HG02970 (cell line): ENCODE data around the gene PPP2R2D.

Experiments
- ATAC-seq: cut with Tn5 transposase; IDR thresholded peaks from one replicate; pipeline ENCODE4 v1.9.1; 2021; ENCODE audit warnings: mild to moderate bottlenecking, moderate library complexity, moderate number of reproducible peaks; ENCODE audit not compliant: unreplicated experiment, low FRiP score

Gene PPP2R2D

DNA sequence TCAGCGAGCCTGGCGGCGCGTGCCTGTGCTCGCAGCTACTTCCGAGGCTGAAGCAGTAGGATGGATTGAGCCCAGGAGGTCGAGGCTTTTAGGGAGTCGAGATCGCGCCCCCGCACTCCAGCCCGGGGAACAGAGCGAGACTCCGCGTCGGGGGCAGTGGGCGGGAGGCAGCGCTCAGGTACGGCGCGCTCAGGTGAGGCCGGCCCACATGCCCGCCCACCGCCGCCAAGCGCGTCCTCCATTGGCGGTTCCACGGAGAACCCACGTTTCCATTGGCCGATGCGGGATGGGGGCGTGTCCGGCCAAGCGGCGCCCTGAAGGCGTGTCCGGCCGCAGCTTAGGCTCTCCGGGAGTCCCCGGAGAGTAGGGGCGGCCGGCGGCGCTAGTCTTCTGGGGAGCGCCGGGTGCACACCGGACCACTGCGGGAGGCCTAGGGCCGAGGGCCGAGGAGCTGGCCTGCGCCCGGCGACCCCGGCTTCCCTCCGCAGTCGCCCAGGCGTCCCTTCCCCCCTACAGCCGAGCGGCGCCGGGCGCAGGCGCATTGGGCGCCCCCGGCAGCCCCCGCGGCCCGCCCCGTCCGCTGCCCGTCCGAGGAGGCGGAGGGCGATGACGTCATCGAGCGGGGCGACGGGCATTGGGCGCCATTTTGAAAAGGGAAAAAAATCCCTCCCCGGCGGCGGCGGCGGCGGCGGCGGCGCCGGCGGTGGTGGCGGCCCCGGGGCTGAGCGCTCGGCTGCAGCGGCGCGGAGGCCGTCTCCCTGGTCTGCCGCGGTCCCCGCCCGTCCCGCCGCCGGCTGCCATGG, at the start of gene PPP2R2D:
Gene PPP2R2D (plus strand): TSS at position 659 of the 803 bp plus-strand sequence. CDS start 141 bp downstream, at position 800.
- peak; percentile 89 for ATAC-seq

GRCh38 chr10:131851346-131851745, 49.5 kb upstream of the PPP2R2D start:
- no peak for ATAC-seq

- ATAC-seq = no peak
Observed at GRCh38 chr10:131852176-131852822, 48.5 kb upstream of the PPP2R2D start.

DNA sequence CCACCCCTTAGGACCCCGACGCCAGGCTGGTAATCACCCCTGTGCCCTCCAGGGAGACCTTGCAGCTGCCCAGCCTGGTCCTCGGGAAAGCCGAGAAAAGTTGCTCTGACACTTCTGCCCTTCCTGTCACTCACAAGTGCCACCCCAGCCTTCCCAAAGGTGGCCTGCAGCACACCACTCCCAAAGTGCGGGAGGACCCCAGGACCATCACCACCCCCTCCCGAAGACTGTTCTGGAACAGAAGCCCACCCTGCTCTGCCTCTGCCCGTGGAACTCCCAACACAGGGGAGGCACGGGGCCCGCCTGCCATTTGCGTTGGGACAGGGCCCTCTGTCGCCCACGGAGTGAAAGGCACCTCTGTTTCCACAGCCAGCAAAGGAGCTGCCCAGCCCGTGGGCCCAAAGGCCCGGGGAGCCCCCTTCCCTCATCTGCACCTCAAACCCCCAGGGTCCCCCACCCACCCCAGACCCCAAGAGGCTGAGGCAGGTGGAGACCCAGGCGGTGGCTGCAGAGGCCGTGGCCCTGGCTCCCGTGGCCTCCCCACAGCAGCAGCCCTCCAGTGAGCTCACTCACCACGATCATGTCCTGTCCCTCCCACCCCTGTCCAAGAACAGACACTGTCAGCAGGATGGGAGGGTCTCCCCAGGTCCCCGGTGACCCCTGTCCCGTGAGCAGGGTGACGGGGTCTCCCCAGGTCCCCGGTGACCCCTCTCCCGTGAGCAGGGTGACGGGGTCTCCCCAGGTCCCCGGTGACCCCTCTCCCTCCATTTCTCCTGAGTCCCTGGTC, 47.8 kb upstream of the PPP2R2D start:
- ATAC-seq = no peak

DNA sequence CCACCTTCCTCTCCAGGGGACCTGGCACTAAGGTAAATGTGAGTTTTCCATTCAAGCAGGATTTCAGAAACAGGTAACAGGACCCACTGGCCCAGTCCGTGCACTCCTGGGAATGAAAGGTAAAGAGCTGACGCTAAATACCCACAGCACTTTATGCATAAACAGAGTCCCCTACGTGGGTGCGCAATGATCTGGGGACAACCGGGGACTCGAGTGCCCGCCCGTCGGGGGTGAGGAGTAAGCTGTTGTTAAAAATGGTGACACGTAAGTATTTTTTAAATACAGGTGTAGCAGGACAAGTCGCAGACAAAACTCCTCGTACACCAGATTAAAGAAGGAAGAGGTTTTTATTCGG, 47.2 kb upstream of the PPP2R2D start:
- ATAC-seq = no peak

DNA sequence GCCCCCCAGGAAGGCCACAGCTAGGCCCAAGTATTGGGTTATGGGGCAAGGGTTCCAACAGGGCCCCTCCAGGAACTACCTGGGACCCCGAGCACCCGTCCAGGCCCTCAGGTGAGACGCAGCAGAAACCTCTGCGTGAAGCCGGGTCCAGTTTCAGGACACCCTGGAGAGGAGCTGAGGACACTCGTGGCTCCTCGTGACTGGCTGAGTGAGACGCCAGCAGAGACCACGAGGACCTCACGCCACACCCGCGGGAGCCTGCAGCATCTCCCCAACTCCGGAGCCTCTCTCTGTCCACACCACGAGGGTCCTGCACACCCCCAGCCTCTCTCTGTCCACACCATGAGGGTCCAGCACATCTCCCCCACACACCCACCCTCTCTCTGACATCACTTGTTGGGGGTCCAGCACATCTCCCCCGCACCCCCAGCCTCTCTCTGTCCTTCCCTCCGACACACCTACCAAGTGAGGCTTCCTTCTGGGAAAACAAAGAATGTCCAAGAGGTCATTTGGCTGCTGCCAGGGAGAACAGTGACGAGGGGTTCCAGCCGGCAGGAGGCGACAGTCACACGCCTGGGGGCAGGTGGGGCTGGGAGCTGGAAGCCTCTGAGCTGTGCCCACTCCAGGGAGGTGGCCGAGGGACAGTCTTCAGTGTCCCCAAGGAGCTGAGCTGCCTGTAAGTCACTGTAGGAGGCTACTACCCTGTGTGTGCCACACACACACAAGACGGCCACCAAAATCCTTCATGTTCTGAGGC, 46.1 kb upstream of the PPP2R2D start:
- ATAC-seq = no peak

DNA sequence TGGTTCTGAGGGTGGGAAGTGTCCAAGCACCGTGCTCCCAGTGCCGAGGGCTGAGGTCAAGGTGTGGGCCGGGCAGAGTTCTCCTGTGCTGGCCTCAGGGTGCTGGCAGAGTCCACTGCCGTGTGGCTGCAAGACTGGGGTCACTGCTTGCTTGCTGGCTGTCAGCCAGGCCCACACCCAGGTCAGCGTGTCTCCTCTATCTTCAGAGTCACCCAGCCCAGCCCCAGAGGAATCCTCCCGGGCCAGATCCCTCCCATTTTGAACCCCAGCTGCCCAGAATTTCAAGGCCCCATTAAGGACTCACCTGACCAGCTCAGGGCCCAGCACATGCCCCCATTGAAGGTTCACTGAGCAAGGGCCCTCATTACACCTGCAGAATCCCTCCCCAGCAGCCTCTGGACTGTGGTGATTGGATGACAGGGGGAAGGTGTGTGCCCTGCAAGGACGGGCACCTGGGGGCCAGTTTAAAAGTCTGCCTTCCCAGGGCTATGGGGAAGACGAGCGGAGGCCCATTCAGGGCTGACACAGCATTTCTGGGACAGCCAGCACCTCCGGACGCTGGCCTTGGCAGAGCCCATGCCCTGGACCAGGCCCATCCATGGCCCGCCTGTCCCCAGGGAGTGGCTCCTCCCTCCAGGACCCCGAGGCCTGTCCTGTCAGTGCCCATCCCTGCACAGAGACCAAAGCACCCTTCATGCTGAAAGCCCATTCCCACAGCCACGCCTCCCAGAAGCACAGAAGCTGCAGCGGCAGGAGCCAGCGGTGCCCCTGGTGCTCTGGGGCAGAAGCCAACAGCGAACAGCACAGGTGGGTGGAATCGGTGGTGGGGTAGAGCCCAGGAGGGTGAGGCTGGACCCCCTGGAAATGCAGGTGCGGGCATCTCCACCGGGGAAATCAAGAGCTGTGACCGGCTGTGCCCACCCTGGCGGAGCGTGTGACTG, 45.1 kb upstream of the PPP2R2D start:
- ATAC-seq = no peak

DNA sequence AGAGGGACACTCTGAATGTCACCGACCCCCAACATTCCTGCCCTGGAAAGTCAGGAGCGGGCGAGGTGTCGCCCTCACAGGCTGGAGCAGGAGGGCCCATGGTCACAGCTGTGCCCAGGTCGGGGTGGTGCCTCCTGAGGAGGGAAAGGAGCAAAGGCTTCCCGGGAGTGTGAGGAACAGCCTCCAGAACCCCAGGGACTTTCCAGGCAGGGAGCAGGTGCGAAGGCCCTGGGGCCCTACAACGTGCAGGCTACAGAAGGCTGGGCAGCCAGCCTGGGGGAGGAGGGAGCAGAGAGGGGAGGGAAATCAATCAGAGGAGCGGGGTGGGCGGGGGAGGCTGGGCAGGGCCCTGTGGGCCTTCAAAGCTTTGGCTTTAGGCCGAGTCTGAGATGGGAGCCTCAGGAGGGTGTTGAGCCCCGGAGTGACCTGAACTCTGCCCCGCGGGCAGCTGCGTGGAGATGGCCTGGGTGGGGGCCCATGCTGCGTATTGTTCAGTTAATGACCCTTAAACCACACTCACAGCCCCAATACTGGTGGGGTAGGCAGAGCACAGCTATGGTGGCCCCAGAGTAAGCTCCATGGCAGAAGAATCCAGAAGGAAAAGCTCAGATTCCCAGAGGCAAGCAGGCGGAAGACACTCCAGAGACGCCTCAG, 44.2 kb upstream of the PPP2R2D start:
- ATAC-seq = no peak

DNA sequence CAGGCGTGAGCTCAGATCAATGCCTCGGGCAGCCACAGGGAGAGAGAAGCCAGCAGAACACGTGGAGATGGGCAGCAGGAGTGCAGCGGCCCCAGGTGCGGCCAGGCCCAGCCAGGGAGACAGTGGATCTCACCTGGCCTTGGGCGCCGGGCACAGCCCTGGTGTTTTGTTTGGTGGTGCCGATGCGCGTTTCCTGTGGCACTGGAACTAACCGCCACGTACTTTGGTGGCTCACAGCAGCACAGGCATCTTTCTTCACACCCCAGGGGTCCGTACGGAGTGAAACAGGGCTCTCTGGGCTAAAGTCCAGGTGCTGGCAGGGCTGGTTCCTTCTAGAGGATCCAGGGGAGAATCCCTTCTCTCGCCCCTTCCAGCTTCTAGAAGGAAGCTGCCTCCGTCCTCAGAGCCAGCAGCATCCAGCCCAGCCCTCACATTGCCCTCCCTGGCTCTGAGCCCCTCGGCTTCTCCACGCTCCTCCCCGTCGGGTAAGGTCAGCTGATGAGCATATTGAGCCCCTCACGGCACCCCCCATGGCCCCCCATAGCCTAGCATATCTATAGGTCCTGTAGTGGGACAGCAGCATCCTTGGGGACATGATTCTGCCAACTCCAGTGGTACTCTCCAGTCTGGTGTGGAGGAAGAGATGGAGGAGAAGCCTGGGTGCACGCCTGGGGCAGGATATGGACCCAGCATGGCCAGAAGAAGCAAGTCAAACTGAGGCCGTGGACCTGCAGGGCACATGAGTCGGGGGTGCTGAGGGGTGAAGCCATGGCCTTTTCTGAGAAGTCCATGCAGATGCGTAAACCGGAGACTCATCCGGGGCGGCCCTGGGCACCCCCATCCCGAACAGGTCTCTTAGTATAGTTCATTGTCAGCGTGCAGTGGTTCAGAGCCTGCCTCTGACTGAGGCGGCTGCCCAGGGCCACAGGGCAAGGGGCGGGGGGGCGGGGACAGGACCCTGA, 43.4 kb upstream of the PPP2R2D start:
- no peak for ATAC-seq

DNA sequence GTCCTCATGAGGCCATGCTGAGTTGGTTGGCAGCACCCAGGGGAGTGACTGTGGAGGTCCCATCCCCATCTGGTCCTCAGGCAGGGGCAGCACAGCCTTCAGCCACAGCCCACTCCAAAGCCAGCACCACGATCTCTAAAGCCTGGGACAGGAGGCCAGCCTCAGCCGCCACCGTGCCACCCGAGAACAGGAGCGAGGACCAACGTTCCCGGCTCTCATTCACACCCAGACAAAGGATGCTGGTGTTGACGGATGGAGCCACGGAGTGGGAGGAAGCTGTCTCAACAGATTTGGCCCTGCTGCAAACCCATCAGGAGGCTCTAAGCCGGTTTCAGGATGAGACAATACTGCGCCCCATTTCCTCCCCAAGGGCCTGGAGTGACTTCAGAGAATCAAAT, 42.7 kb upstream of the PPP2R2D start:
- ATAC-seq = no peak

GRCh38 chr10:131858583-131859340, 42.0 kb upstream of the PPP2R2D start:
- ATAC-seq = no peak

DNA sequence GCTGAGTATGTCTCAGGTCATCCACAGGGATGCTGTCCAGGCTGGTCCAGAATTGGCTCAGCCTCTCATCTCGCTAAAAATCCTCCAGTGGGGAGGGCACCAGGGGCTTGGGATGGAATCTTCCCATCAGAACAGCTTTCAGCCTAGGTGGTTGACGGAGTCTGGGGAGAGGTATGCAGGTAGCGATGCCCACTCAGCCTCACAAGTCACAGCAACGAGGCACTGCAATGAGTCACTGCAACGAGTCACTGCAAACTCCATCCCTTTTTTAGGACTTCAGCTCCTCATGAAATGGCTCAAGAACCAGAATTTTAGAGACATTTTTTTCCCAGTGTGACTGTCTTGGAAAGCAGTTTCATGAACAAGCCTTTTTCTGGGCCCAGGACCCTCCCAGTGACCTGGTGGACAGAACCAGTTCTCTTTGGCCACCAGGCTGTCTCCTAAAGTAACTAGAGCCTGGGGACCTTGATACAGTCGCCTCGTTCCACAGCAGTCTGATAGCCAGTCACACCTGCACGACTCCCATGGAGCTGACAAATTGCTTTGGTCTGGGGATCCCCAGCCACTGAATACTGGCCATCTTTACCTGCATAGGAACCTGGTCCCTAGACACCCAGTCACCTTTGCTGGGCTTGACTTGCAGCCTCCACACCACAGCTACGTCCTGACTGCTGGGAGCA, 41.3 kb upstream of the PPP2R2D start:
- ATAC-seq = no peak

- ATAC-seq = no peak
Observed at GRCh38 chr10:131860311-131860710, 40.5 kb upstream of the PPP2R2D start.

- ATAC-seq = no peak
Observed at GRCh38 chr10:131860806-131861440, 39.9 kb upstream of the PPP2R2D start.

- ATAC-seq = no peak
Observed at GRCh38 chr10:131862548-131862947, 38.3 kb upstream of the PPP2R2D start.

- ATAC-seq = no peak
Observed at GRCh38 chr10:131865223-131865917, 35.4 kb upstream of the PPP2R2D start.
